GM21619 (cell line): ENCODE data around the gene IKZF3.

Experiments
- ATAC-seq: cut with Tn5 transposase; IDR thresholded peaks from one replicate; pipeline ENCODE4 v1.9.1; 2021; ENCODE audit not compliant: unreplicated experiment

The IKZF3 gene

GRCh38 chr17:39818358-39819000 is 45.6 kb downstream of the IKZF3 start:
- no peak for ATAC-seq

- no peak for ATAC-seq
These were observed 47.8 kb downstream of the IKZF3 start for GRCh38 chr17:39816272-39816671.

GRCh38 chr17:39814497-39814896 is 49.6 kb downstream of the IKZF3 start:
- ATAC-seq: no peak

GRCh38 chr17:39813631-39814030 is 50.5 kb downstream of the IKZF3 start:
- no peak for ATAC-seq

- no peak for ATAC-seq
These were observed 51.6 kb downstream of the IKZF3 start for GRCh38 chr17:39812466-39812865.

GRCh38 chr17:39810939-39811728 is 53.0 kb downstream of the IKZF3 start:
- ATAC-seq: no peak

GRCh38 chr17:39809221-39809620 is 54.9 kb downstream of the IKZF3 start:
- ATAC-seq: no peak

- ATAC-seq: no peak
These were observed 55.6 kb downstream of the IKZF3 start for GRCh38 chr17:39808409-39808997.

GRCh38 chr17:39804839-39805238 is 59.3 kb downstream of the IKZF3 start:
- ATAC-seq: no peak

GRCh38 chr17:39801055-39801454 is 63.1 kb downstream of the IKZF3 start:
- ATAC-seq: no peak

- no peak for ATAC-seq
These were observed 63.6 kb downstream of the IKZF3 start for GRCh38 chr17:39800540-39800939.

- no peak for ATAC-seq
These were observed 64.7 kb downstream of the IKZF3 start for GRCh38 chr17:39799395-39799794.

GRCh38 chr17:39794249-39794970 is 69.7 kb downstream of the IKZF3 start:
- peak; percentile 79 for ATAC-seq

GRCh38 chr17:39793301-39793872 is 70.7 kb downstream of the IKZF3 start:
- no peak for ATAC-seq

GRCh38 chr17:39792526-39793221 is 71.4 kb downstream of the IKZF3 start:
- no peak for ATAC-seq

- no peak for ATAC-seq
These were observed 72.8 kb downstream of the IKZF3 start for GRCh38 chr17:39791111-39791992.

GRCh38 chr17:39787743-39788484 is 76.2 kb downstream of the IKZF3 start:
- ATAC-seq: no peak

GRCh38 chr17:39787041-39787440 is 77.1 kb downstream of the IKZF3 start:
- no peak for ATAC-seq

GRCh38 chr17:39782980-39783379 is 81.1 kb downstream of the IKZF3 start:
- no peak for ATAC-seq
